H1 (cell line): ENCODE results near the gene CEP97. TPM values are rescaled to one million over a fixed set of nuclear protein-coding genes. Genes with fewer than 3 reads are reported as not detected.
A peak's percentile ranks its signal among the peaks of the same experiment; 100 is the strongest.

ENCODE experiments used
- CTCF ChIA-PET: fragments of 300-600 bp; sonication (Branson Sonifier 250); formaldehyde crosslinking; loops from one replicate; lab custom pipeline; 2021; ENCODE audit not compliant: partially characterized antibody; lab: Charles Lee
- POLR2A ChIA-PET: fragments of 300-600 bp; sonication (Branson Sonifier 250); formaldehyde crosslinking; loops from one replicate; lab custom pipeline; 2021; ENCODE audit warnings: inconsistent platforms; ENCODE audit not compliant: partially characterized antibody; lab: Charles Lee
- DNase-seq, 2 experiments: peaks; one replicate each; pipeline versions ENCODE4 v3.0.0 to v3.0.0-alpha.2; 2010 to 2022; ENCODE audit warnings: low spot score in 2 of 2, low read depth in 1 of 2, mixed read lengths in 1 of 2
- FAIRE-seq: peaks from 2 replicates; lab custom pipeline; 2011; peaks lifted over from hg19 to GRCh38; lab: Jason Lieb, UNC
- H2AFZ ChIP-seq: 2 replicates; pipeline ENCODE4 v1.8.1; 2012; ENCODE audit warnings: low read length, inconsistent platforms
- H2AK5ac ChIP-seq: 2 replicates; pipeline ENCODE4 v1.6.1; 2013; ENCODE audit warnings: low read depth, low read length
- H2BK120ac ChIP-seq: replicated peaks from 2 replicates; pipeline ENCODE3; 2013; ENCODE audit warnings: low read depth, low read length, inconsistent platforms
- H2BK12ac ChIP-seq: 2 replicates; pipeline ENCODE4 v1.6.1; 2013; ENCODE audit warnings: low read depth, low read length
- H2BK15ac ChIP-seq: 2 replicates; pipeline ENCODE4 v1.6.1; 2013; ENCODE audit warnings: low read length
- H2BK20ac ChIP-seq: 2 replicates; pipeline ENCODE4 v1.6.1; 2013; ENCODE audit warnings: low read length
- H2BK5ac ChIP-seq: 2 replicates; pipeline ENCODE4 v1.6.1; 2013; ENCODE audit warnings: low read depth, low read length
- H3K14ac ChIP-seq: 2 replicates; pipeline ENCODE4 v1.6.1; 2013; ENCODE audit warnings: inconsistent platforms; ENCODE audit not compliant: insufficient read length
- H3K18ac ChIP-seq: 2 replicates; pipeline ENCODE4 v1.6.1; 2013; ENCODE audit warnings: low read length; ENCODE audit errors: extremely low read depth
- H3K23ac ChIP-seq: 2 replicates; pipeline ENCODE4 v1.6.1; 2013; ENCODE audit warnings: inconsistent platforms; ENCODE audit not compliant: insufficient read length
- H3K23me2 ChIP-seq: 2 replicates; pipeline ENCODE4 v1.6.1; 2013; ENCODE audit warnings: low read depth, low read length
- H3K27ac ChIP-seq: 2 replicates; pipeline ENCODE4 v1.6.1; 2011; ENCODE audit warnings: low read depth, low read length, inconsistent platforms
- H3K27me3 ChIP-seq, 4 experiments: replicated peaks in 1 of 4; 1 replicate in 1 of 4; 2 replicates in 3 of 4; pipeline versions ENCODE4 v1.6.1 to v1.8.1; 2011 to 2013; ENCODE audit warnings: low read length in 3 of 4, mild to moderate bottlenecking in 3 of 4, inconsistent platforms in 2 of 4, mixed read lengths in 2 of 4, moderate library complexity in 1 of 4; ENCODE audit not compliant: control insufficient read depth in 3 of 4, insufficient read depth in 3 of 4; ENCODE audit errors: extremely low read depth in 1 of 4
- H3K36me3 ChIP-seq, 4 experiments: 2 replicates each; pipeline versions ENCODE4 v1.6.1 to v1.8.1; 2011 to 2013; ENCODE audit warnings: mild to moderate bottlenecking in 4 of 4, low read length in 3 of 4, moderate library complexity in 2 of 4, control low read depth in 1 of 4, inconsistent platforms in 1 of 4; ENCODE audit not compliant: insufficient read depth in 4 of 4, control insufficient read depth in 2 of 4
- H3K4ac ChIP-seq: replicated peaks from 2 replicates; pipeline ENCODE3; 2013; ENCODE audit warnings: low read length, low read depth, mixed read lengths, inconsistent platforms; ENCODE audit not compliant: insufficient read length
- H3K4me1 ChIP-seq, 4 experiments: replicated peaks in 1 of 4; 1 replicate in 1 of 4; 2 replicates in 3 of 4; pipeline versions ENCODE4 v1.6.1 to v1.8.1; 2011 to 2013; ENCODE audit warnings: low read length in 3 of 4, inconsistent platforms in 2 of 4, mixed read lengths in 1 of 4; ENCODE audit not compliant: insufficient read depth in 4 of 4, control insufficient read depth in 3 of 4
- H3K4me2 ChIP-seq, 2 experiments: 2 replicates each; pipeline versions ENCODE4 v1.6.1 to v1.8.1; 2011 to 2013; ENCODE audit warnings: low read depth in 2 of 2, low read length in 2 of 2, control low read depth in 1 of 2, inconsistent platforms in 1 of 2, mild to moderate bottlenecking in 1 of 2; ENCODE audit not compliant: insufficient read depth in 1 of 2
- H3K4me3 ChIP-seq, 4 experiments: fragments of 200-600, 300-600 bp in 1 of 4; sonication (generic), shearing (Covaris generic), sonication (Bioruptor Twin) in 1 of 4; 2 replicates each; pipeline versions ENCODE4 v1.5.1 to v1.8.1; 2011 to 2016; ENCODE audit warnings: low read length in 4 of 4, low read depth in 3 of 4, control low read depth in 2 of 4, inconsistent platforms in 2 of 4, mild to moderate bottlenecking in 2 of 4, mixed read lengths in 1 of 4, moderate library complexity in 1 of 4; ENCODE audit not compliant: insufficient read depth in 2 of 4; ENCODE audit errors: extremely low read depth in 1 of 4
- H3K56ac ChIP-seq: replicated peaks from 2 replicates; pipeline ENCODE3; 2013; ENCODE audit warnings: low read depth, mild to moderate bottlenecking, mixed read lengths, low read length, inconsistent platforms; ENCODE audit not compliant: insufficient read length
- H3K79me1 ChIP-seq: 2 replicates; pipeline ENCODE4 v1.6.1; 2013; ENCODE audit warnings: low read depth, low read length, control low read depth
- H3K79me2 ChIP-seq, 2 experiments: 2 replicates each; pipeline versions ENCODE4 v1.6.1 to v1.8.1; 2012 to 2013; ENCODE audit warnings: low read length in 2 of 2, mild to moderate bottlenecking in 2 of 2, inconsistent platforms in 1 of 2; ENCODE audit not compliant: insufficient read depth in 2 of 2, control insufficient read depth in 1 of 2
- H3K9ac ChIP-seq, 4 experiments: replicated peaks in 1 of 4; 1 replicate in 1 of 4; 2 replicates in 3 of 4; pipeline versions ENCODE4 v1.6.1 to v1.8.1; 2011 to 2013; ENCODE audit warnings: low read depth in 3 of 4, low read length in 3 of 4, control low read depth in 2 of 4, mild to moderate bottlenecking in 2 of 4, moderate library complexity in 2 of 4, inconsistent platforms in 1 of 4; ENCODE audit errors: extremely low read depth in 1 of 4
- H3K9me3 ChIP-seq, 2 experiments: 2 replicates each; pipeline versions ENCODE4 v1.6.1 to v1.8.1; 2012 to 2013; ENCODE audit warnings: mild to moderate bottlenecking in 2 of 2, moderate library complexity in 2 of 2, control low read depth in 1 of 2, inconsistent platforms in 1 of 2, low read depth in 1 of 2, low read length in 1 of 2, mixed read lengths in 1 of 2; ENCODE audit not compliant: insufficient read depth in 2 of 2
- H4K20me1 ChIP-seq, 2 experiments: replicated peaks in 1 of 2; 2 replicates each; pipeline versions ENCODE3 to v1.8.1; 2011 to 2013; ENCODE audit warnings: inconsistent platforms in 2 of 2, low read length in 2 of 2, mild to moderate bottlenecking in 1 of 2; ENCODE audit not compliant: insufficient read depth in 2 of 2, control insufficient read depth in 1 of 2
- H4K5ac ChIP-seq: 2 replicates; pipeline ENCODE4 v1.6.1; 2013; ENCODE audit warnings: low read length, low read depth, mixed read lengths, inconsistent platforms; ENCODE audit not compliant: insufficient read length
- H4K8ac ChIP-seq: 2 replicates; pipeline ENCODE4 v1.8.0; 2013; ENCODE audit warnings: mild to moderate bottlenecking, moderate library complexity, low read length, inconsistent platforms; ENCODE audit not compliant: insufficient read depth; ENCODE audit errors: extremely low read depth
- H4K91ac ChIP-seq: replicated peaks from 2 replicates; pipeline ENCODE3; 2013; ENCODE audit warnings: low read length, mixed read lengths, inconsistent platforms; ENCODE audit not compliant: insufficient read length
- BACH1 ChIP-seq: IDR thresholded peaks from 2 replicates; pipeline ENCODE4 v1.6.1; 2012; ENCODE audit warnings: low read length, improper control_type of control experiment
- E2F6 ChIP-seq: IDR thresholded peaks from 2 replicates; pipeline ENCODE4 v1.6.1; 2012; ENCODE audit warnings: inconsistent platforms
- MAFK ChIP-seq: IDR thresholded peaks from 2 replicates; pipeline ENCODE4 v1.6.1; 2012; ENCODE audit warnings: low read depth, mild to moderate bottlenecking, improper control_type of control experiment, low read length
- MAX ChIP-seq: IDR thresholded peaks from 2 replicates; pipeline ENCODE4 v1.6.1; 2012; ENCODE audit warnings: inconsistent platforms
- RFX5 ChIP-seq: IDR thresholded peaks from 2 replicates; pipeline ENCODE4 v1.6.1; 2011; ENCODE audit warnings: low read depth, low read length, improper control_type of control experiment, borderline replicate concordance
- WGBS, 2 experiments: shearing (Covaris generic) in 1 of 2; methylation state at CpG; one replicate each; pipeline versions ENCODE4 v1.1.6 to v1.1.7; 2013 to 2015; ENCODE audit warnings: low lambda C conversion rate in 2 of 2, mixed read lengths in 2 of 2, inconsistent platforms in 1 of 2, low coverage in 1 of 2, missing lambda C conversion rate in 1 of 2; ENCODE audit not compliant: insufficient replicate concordance in 2 of 2, insufficient coverage in 1 of 2, insufficient read length in 1 of 2; ENCODE audit errors: extremely low coverage in 1 of 2, missing lambda C conversion rate in 1 of 2; 5-methylcytosine and 5-hydroxymethylcytosine counted together
- polyA plus RNA-seq, 7 experiments: library from polyadenylated mRNA; depleted of rRNA in 3 of 7; stranded (reverse) in 5 of 7; unstranded in 2 of 7; fragments of >200 nt in 5 of 7; fragments of 200-250 nt in 2 of 7; gene quantifications; 1 replicate in 5 of 7; 2 replicates in 1 of 7; 4 replicates in 1 of 7; pipeline versions ENCODE4 v1.2.1 to v1.2.3, GENCODE V29; 2011 to 2013; ENCODE audit warnings: missing spikeins in 2 of 7, mixed read lengths in 2 of 7
- total RNA-seq: library from RNA; stranded (reverse); fragmentation: NEBNext Ultra II Directional; extraction: Animal tissue kit (Norgen Biotek cat#: 25700); gene quantifications from 2 replicates; pipeline ENCODE4 v1.2.1, GENCODE V29; 2021

Gene CEP97
- total and polyA plus RNA-seq, 2 of the 8 experiments (the other 6 are each of a cell fraction or from before 2014, with no cell fraction given), result 1.6 to 13.2 TPM

GRCh38 chr3:101780661-101781060 lies 56.2 kb downstream of the CEP97 start:
- Histone ChIP-seq H2BK120ac (no peak overlapping the region), H3K4ac (no peak overlapping the region), H3K4me3 (peak overlapping the region in 2 of 4 experiments; percentile 5 to 70; a peak in 2 of 8 replicates), H3K4me2 (peak overlapping the region; percentile 77 to 96), H3K9me3 (no peaks in the 10 kb centered on the region), H4K91ac (no peak overlapping the region), H4K8ac (no peak overlapping the region), H3K14ac (no peak overlapping the region), H3K79me2 (peaks cover 0 to 10% of the 10 kb centered on the region in 2 experiments; a peak in 1 of 4 replicates), H4K5ac (no peak overlapping the region), H2AFZ (no peak overlapping the region), H3K27ac (no peak overlapping the region), H3K23ac (no peak overlapping the region), H3K79me1 (no peaks in the 10 kb centered on the region), H2BK20ac (no peak overlapping the region), H3K4me1 (peaks cover 5 to 11% (median 6%) of the 10 kb centered on the region in 4 experiments; a peak in 6 of 7 replicates), H2BK12ac (no peak overlapping the region), H2BK5ac (no peak overlapping the region), H3K23me2 (peaks cover 8% of the 10 kb centered on the region), H3K36me3 (peaks cover 4 to 29% (median 15%) of the 10 kb centered on the region in 4 experiments; a peak in 7 of 8 replicates), H2AK5ac (no peak overlapping the region), H3K9ac (no peak overlapping the region), H2BK15ac (no peak overlapping the region), H4K20me1 (no peaks in the 10 kb centered on the region), H3K18ac (no peak overlapping the region), H3K56ac (no peak overlapping the region), H3K27me3 (peaks cover 0 to 7% (median 4%) of the 10 kb centered on the region in 4 experiments; a peak in 4 of 7 replicates)
- CTCF ChIA-PET, result no interaction called here
- POLR2A ChIA-PET, result interaction anchor here (0.6 kb wide), 1 partner anchor 225 kb away, joined by 3 read pairs; no protein-coding TSS in a partner anchor
- FAIRE-seq (no peak), DNase-seq (no peak)
- TF ChIP-seq MAX, result peak; percentile 41; the same call in 1 of the 2 replicates
- TF ChIP-seq MAFK, result peak; percentile 85
- TF ChIP-seq RFX5, result no peak
- peak; percentile 36; the same call in 1 of the 2 replicates for TF ChIP-seq E2F6
- peak; percentile 88 for TF ChIP-seq BACH1
- 82% methylated on average over 2 of the region's 2 CpGs; no CpG with 5 or more reads in 1 of the 2 experiments for WGBS, 2 experiments
